PC-9 (cell line): ENCODE measurements around the gene TLX2. TPM values are rescaled to one million over a fixed set of nuclear protein-coding genes. Genes with fewer than 3 reads are reported as not detected.
A peak's percentile ranks its signal among the peaks of the same experiment; 100 is the strongest.

Source experiments
- BruUV-seq: library from RNA; stranded (reverse); fragments of 400-500 nt; replicated peaks from 2 replicates; lab custom pipeline; 2021; lab: Mats Ljungman, UMichigan
- CTCF ChIA-PET: fragments of 300-600 bp; sonication (Branson Sonifier 250); formaldehyde crosslinking; loops from one replicate; lab custom pipeline; 2022; ENCODE audit warnings: antibody characterized with exemption; lab: Charles Lee
- POLR2A ChIA-PET: fragments of 300-600 bp; sonication (Branson Sonifier 250); formaldehyde crosslinking; loops from one replicate; lab custom pipeline; 2022; ENCODE audit warnings: antibody characterized with exemption; ENCODE audit not compliant: unreplicated experiment; lab: Charles Lee
- DNase-seq, 2 experiments: peaks; one replicate each; pipeline versions ENCODE4 v3.0.0 to v3.0.0-alpha.2; 2015 to 2022; ENCODE audit warnings: mixed read lengths in 1 of 2
- H2AFZ ChIP-seq: fragments of 200-600 bp; sonication (generic); 2 replicates; pipeline ENCODE4 v1.8.1; 2017; ENCODE audit warnings: antibody characterized with exemption
- H3F3A ChIP-seq: fragments of 200-600 bp; sonication (generic); 2 replicates; pipeline ENCODE4 v1.8.1; 2017; ENCODE audit warnings: antibody characterized with exemption, mild to moderate bottlenecking, low read depth; ENCODE audit not compliant: insufficient read depth
- H3K27ac ChIP-seq: fragments of 200-600 bp; sonication (generic); 2 replicates; pipeline ENCODE4 v1.6.1; 2016; ENCODE audit warnings: mixed run types
- H3K27me3 ChIP-seq: fragments of 200-600 bp; sonication (generic); 2 replicates; pipeline ENCODE4 v1.6.1; 2016; ENCODE audit warnings: low read depth, mixed run types; ENCODE audit not compliant: insufficient read depth
- H3K36me3 ChIP-seq: fragments of 200-600 bp; sonication (generic); 2 replicates; pipeline ENCODE4 v1.6.1; 2016; ENCODE audit warnings: low read depth, mixed run types
- H3K4me1 ChIP-seq: fragments of 200-600 bp; sonication (generic); replicated peaks from 2 replicates; pipeline ENCODE4 v1.6.1; 2016; ENCODE audit warnings: mixed run types; ENCODE audit not compliant: insufficient read depth
- H3K4me2 ChIP-seq: fragments of 200-600 bp; sonication (generic); 2 replicates; pipeline ENCODE4 v1.6.1; 2017; ENCODE audit warnings: mixed run types
- H3K4me3 ChIP-seq: fragments of 200-600 bp; sonication (generic); 2 replicates; pipeline ENCODE4 v1.6.1; 2016; ENCODE audit warnings: mixed run types
- H3K79me2 ChIP-seq: fragments of 200-600 bp; sonication (generic); 2 replicates; pipeline ENCODE4 v1.6.1; 2017; ENCODE audit warnings: low read depth, mixed run types
- H3K9me2 ChIP-seq: fragments of 200-600 bp; sonication (generic); 2 replicates; pipeline ENCODE4 v1.8.1; 2017; ENCODE audit warnings: mild to moderate bottlenecking; ENCODE audit not compliant: insufficient read depth
- H3K9me3 ChIP-seq: fragments of 200-600 bp; sonication (generic); 2 replicates; pipeline ENCODE4 v1.8.1; 2016; ENCODE audit warnings: low read depth; ENCODE audit not compliant: insufficient read depth
- H4K20me1 ChIP-seq: fragments of 200-600 bp; sonication (generic); 2 replicates; pipeline ENCODE4 v1.8.1; 2017; ENCODE audit not compliant: insufficient read depth
- EZH2 ChIP-seq: fragments of 200-600 bp; sonication (generic); IDR thresholded peaks from 2 replicates; pipeline ENCODE4 v1.8.0; 2017; ENCODE audit warnings: antibody characterized with exemption, low read depth
- intact Hi-C: fragments of 100-400 bp; cut with micrococcal nuclease; formaldehyde crosslinking; loops from one replicate; pipeline ENCODE4 v1.10.0; 2022; ENCODE audit not compliant: unreplicated experiment
- total RNA-seq: library from RNA; stranded (reverse); gene quantifications from 2 replicates; pipeline ENCODE4 v1.2.3, GENCODE V29; 2021
- TF ChIP-seq, protein P1 (sequence below): fragments of 200-600 bp; sonication (generic); conservative IDR thresholded peaks from 2 replicates; pipeline ENCODE4 v1.6.1; 2017; ENCODE audit warnings: mixed run types, antibody characterized with exemption, mild to moderate bottlenecking, moderate library complexity

TLX2 gene
- total RNA-seq, 1 experiment from 2014 or later, result 3.1 TPM

DNA sequence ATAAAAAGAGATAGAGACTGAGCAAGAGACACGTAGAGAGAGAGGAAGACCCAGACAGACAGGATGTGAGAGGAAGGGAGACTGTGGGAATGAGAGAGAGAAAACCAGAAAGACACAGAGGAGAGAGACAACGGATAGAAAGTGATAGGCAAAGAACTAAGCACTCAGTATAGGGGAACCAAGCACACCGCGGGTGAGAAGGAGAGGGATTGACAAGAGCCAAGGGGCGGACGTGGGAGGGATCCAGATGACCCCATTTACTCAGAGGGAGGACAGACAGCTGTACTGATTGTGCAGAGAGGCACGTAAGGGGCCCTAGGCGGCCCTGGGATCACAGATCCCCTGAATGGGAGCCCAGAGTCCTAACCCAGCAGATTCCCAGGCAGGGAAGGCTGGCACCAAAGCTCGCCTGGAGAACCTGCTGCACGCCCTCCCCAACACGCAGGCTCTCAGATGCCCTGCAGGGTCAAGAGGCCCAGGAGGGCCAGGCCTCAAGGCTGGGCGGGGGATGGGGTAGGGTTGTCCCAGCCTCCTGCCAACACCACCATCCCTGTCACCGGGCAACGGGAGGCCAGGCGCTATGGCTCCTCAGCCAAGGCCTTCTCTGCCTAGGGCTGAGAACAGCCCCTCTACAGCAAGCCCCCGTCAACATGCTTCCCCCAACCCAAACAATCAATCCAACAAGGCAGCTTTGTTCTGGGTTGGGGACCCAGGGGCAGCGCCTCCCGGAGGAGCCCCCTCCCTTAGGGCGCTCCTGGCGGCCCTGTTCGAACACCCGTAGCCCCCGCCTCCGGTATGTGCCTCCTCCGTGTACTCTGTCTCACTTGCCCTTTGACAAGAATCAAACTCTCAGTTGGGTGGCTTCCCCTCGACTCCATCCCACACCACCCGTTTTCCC, 38.9 kb downstream of the TLX2 start:
- H2AFZ ChIP-seq, result no peak overlapping the region
- BruUV-seq, result no TSS peak
- CTCF ChIA-PET, result no interaction called here
- peak overlapping the region; percentile 78; the same call in 1 of the 2 replicates for H3K4me3 ChIP-seq
- H3K9me2 ChIP-seq, result no peaks in the 10 kb centered on the region
- intact Hi-C loops, result no loop called here
- H3K27ac ChIP-seq, result no peak overlapping the region
- DNase-seq, result no peak
- peaks cover 16% of the 10 kb centered on the region for H3K79me2 ChIP-seq
- H3K27me3 ChIP-seq, result no peaks in the 10 kb centered on the region
- peak overlapping the region; percentile 81 for H3K4me2 ChIP-seq
- no peaks in the 10 kb centered on the region for H4K20me1 ChIP-seq
- H3K9me3 ChIP-seq, result no peaks in the 10 kb centered on the region
- H3K36me3 ChIP-seq, result no peaks in the 10 kb centered on the region
- TF ChIP-seq, protein P1, sequence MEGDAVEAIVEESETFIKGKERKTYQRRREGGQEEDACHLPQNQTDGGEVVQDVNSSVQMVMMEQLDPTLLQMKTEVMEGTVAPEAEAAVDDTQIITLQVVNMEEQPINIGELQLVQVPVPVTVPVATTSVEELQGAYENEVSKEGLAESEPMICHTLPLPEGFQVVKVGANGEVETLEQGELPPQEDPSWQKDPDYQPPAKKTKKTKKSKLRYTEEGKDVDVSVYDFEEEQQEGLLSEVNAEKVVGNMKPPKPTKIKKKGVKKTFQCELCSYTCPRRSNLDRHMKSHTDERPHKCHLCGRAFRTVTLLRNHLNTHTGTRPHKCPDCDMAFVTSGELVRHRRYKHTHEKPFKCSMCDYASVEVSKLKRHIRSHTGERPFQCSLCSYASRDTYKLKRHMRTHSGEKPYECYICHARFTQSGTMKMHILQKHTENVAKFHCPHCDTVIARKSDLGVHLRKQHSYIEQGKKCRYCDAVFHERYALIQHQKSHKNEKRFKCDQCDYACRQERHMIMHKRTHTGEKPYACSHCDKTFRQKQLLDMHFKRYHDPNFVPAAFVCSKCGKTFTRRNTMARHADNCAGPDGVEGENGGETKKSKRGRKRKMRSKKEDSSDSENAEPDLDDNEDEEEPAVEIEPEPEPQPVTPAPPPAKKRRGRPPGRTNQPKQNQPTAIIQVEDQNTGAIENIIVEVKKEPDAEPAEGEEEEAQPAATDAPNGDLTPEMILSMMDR, result no peak
- TF ChIP-seq EZH2, result no peak
- POLR2A ChIA-PET, result no interaction called here
- H3F3A ChIP-seq, result peaks cover 29% of the 10 kb centered on the region; the same call in 1 of the 2 replicates
- peaks cover 16% of the 10 kb centered on the region for H3K4me1 ChIP-seq

DNA sequence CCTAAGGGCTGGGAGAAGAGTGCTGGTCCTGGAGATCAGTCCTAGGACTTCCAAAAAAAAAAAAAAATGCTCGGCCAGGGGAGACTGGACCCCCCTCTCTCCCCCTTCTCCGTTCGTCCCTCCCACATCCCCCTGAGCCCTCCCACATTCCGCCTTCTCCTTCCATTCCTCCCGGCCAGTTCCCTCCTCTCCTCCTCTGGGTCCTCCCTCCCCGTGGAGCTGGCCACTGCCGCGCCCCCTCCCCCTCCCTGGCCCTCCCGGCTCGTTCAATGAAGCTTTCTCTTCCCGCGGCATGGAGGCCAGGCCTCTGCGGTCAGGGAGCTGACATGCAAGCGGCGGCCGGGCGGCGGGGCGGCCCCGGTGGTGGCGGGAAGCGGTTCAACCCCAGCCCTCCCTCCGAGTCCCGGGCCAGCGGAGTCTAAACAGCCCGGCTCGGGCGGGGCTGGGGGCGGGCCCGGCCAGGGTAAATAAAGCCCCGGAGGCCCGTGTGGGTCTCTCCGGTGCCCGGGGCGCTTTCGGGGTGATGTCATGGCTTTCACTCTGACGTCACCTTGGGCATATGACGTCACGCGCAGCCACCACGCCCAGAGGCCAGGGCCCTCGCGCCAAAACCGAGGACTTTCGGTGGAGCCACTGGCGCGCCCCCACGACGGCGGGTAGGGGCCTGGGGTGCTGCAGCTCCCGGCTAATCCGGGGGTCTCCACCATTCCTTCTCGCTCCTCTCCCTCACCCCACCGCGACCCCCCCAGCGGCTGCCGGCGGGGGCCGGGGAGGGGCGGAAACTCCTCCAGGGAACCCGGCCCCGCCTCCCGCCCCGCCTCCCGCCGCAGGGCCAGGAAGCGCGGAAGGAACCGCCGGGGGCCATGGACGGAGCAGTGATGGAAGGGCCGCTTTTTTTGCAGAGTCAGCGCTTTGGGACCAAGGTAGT, 39.9 kb downstream of the TLX2 start, which contains the start of the genes DOK1 and LOXL3:
Gene DOK1 (plus strand): TSS at position 829 of the 928 bp plus-strand sequence. CDS start 35 bp downstream, at position 864.
Gene LOXL3 (minus strand): TSS at position 51 of the 928 bp plus-strand sequence. CDS start 1,308 bp downstream, outside the sequence.
- no peak within 1 kb of the TSS for H3K27ac ChIP-seq
- peak; percentile 57 to 83 for DNase-seq
- no peaks in the 10 kb centered on the region for H4K20me1 ChIP-seq
- ChIA-PET CTCF (interaction anchor here (0.7 kb wide), 1 partner anchor 81 kb away, joined by 13 read pairs; the partner anchor contains the start of gene MRPL53), POLR2A (interaction anchor here (0.6 kb wide), 1 partner anchor 20 kb away, joined by 5 read pairs; no protein-coding TSS in a partner anchor)
- no peaks in the 10 kb centered on the region for H3K9me2 ChIP-seq
- H3K4me3 ChIP-seq, result peak within 1 kb of the TSS; percentile 78
- H3K27me3 ChIP-seq, result no peaks in the 10 kb centered on the region
- no peaks in the 10 kb centered on the region for H3K36me3 ChIP-seq
- no TSS peak for BruUV-seq
- peaks cover 29% of the 10 kb centered on the region; the same call in 1 of the 2 replicates for H3F3A ChIP-seq
- peak within 1 kb of the TSS; percentile 81 for H3K4me2 ChIP-seq
- H3K9me3 ChIP-seq, result no peaks in the 10 kb centered on the region
- intact Hi-C loops, result loop anchor here (2.0 kb wide), 1 partner anchor 33 kb away; no protein-coding TSS in a partner anchor
- TF ChIP-seq, protein P1, result no peak
- no peak for TF ChIP-seq EZH2
- peaks cover 16% of the 10 kb centered on the region for H3K4me1 ChIP-seq
- H3K79me2 ChIP-seq, result peaks cover 16% of the 10 kb centered on the region
- H2AFZ ChIP-seq, result peak within 1 kb of the TSS; percentile 81
